Measurements from ENCODE around the gene TUBGCP5.
A peak's percentile ranks its signal among the peaks of the same experiment; 100 is the strongest.
"Not testable (repeated sequence)": the region's sequence is repeated elsewhere in the genome, so short reads cannot be mapped to it uniquely, and the experiment has no call there.

The TUBGCP5 gene

GRCh38 chr15:23039143-23039916 is at the start of gene TUBGCP5:
Gene TUBGCP5, minus strand, starts transcription at chr15:23039569. Its CDS starts 26 bp downstream, at chr15:23039543.
- peak; percentile 95 for DNase-seq (ENCODE audit: low read depth in 2 of 2)

GRCh38 chr15:23083115-23083514 is 43.7 kb upstream of the TUBGCP5 start:
- DNase-seq (ENCODE audit: low read depth in 2 of 2): no peak

GRCh38 chr15:23081996-23082737 is 42.8 kb upstream of the TUBGCP5 start:
- DNase-seq (ENCODE audit: low read depth in 2 of 2): not testable (repeated sequence)

GRCh38 chr15:23081271-23081670 is 41.9 kb upstream of the TUBGCP5 start:
- DNase-seq (ENCODE audit: low read depth in 2 of 2): no peak

GRCh38 chr15:23079766-23080165 is 40.4 kb upstream of the TUBGCP5 start:
- DNase-seq (ENCODE audit: low read depth in 2 of 2): no peak

- no peak for DNase-seq (ENCODE audit: low read depth in 2 of 2)
Observed at GRCh38 chr15:23075927-23076326, 36.6 kb upstream of the TUBGCP5 start.

GRCh38 chr15:23074684-23075083 is 35.3 kb upstream of the TUBGCP5 start:
- DNase-seq (ENCODE audit: low read depth in 2 of 2): no peak

DNA sequence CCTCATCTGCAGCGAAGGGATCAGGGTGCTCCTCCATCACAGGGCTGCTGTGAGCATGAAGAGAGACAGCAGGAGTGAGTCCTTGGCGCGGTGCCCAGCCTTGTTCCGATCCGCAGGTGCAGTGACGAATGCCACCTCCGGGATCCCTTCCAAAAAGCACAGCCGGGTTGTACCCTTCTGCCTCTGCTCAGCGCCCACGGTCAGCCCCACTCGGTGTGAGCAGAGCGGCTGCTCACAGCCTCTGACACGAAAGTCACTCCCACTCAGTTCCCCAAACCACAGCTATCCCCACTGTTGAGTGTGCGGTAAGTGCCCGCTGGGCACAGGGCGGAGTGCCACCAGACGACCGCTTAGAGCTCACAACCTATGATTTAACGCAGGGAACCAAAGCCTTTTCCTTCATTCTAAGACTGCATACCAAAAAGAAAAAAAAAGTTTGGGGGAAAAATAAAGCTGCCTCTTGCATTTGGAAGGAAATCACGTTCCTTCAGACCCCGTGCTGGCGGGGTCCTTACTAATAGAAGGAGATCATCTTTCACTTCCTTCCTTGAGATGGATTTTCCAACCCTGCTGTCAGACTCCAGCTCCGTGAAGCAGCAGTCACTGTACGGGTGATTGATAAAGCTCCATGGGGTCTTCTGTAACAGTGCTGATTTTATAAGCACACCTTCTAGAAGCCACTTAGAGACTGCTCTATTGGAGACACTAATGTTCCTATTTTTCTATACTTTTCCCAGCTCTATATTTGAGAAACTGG is 34.7 kb upstream of the TUBGCP5 start:
- no peak for DNase-seq (ENCODE audit: low read depth in 2 of 2)

GRCh38 chr15:23072633-23073032 is 33.3 kb upstream of the TUBGCP5 start:
- DNase-seq (ENCODE audit: low read depth in 2 of 2): no peak

DNA sequence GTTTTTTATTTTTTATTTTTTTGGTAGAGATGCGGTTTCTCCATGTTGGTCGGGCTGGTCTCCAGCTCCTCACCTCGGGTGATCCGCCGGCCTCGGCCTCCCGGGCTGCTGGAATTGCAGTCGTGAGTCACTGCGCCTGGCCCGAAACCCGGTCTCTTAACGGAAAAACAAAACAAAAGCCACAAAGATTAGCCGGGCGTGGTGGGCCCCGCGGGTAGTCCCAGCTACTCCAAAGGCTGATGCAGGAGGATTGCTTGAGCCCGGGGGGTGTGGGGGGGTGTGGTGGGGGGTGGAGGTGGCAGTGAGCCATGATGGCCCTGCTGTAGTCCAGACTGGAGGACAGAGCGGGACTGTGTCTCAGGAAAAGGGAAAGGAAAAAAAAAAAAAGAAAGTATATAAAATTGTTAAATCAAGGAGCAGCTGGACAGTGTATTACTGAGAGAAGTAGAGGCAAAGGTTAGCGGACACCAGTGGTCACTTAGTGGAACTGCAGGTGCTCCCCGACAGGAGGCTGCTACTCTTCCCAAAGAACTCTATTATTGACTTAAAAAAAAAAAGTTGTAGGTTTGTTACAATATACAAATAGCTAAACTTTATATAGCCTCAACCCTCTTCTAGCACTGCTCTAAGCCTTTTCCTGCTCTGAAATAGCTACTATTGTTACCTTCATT is 30.3 kb upstream of the TUBGCP5 start:
- DNase-seq (ENCODE audit: low read depth in 2 of 2): no peak

- DNase-seq (ENCODE audit: low read depth in 2 of 2): no peak
Observed at GRCh38 chr15:23067416-23067815, 28.0 kb upstream of the TUBGCP5 start.

DNA sequence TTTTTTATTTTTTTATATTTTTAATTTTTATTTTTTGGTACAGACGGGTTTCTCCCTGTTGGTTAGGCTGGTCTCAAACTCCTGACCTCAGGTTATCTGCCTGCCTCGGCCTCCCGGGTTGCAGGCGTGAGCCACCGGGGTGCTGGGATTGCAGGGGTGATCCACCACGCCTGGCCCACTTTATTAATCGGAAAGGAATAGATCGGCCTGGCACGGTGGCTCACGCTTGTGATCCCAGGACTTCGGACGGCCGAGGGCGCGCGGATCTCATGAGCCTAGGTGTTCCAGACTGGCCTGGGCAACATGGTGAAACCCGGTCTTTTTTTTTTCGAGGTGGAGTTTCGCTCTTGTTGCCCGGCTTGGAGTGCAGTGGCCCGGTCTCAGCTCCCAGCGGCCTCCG is 26.5 kb upstream of the TUBGCP5 start:
- no peak for DNase-seq (ENCODE audit: low read depth in 2 of 2)

DNA sequence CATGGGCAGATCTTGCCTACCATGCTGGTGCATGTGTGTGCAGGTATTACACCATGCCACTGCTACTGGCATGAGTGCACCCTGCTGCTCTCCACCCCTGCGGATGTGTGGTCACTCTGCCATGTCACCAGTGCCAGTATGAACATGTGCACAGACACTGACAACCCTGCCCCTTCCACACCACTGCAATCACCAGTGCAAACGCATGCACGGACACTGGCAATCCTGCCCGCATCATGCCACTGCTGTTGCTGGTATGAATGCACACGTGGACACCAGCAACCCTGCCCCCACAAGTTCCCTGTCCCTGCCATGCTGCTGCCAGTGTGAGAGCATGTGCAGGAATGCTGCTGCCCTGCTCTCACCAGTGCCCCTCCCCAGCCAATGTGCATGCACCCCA is 24.8 kb upstream of the TUBGCP5 start:
- DNase-seq (ENCODE audit: low read depth in 2 of 2): no peak

GRCh38 chr15:23057707-23058106 is 18.3 kb upstream of the TUBGCP5 start:
- DNase-seq (ENCODE audit: low read depth in 2 of 2): no peak

DNA sequence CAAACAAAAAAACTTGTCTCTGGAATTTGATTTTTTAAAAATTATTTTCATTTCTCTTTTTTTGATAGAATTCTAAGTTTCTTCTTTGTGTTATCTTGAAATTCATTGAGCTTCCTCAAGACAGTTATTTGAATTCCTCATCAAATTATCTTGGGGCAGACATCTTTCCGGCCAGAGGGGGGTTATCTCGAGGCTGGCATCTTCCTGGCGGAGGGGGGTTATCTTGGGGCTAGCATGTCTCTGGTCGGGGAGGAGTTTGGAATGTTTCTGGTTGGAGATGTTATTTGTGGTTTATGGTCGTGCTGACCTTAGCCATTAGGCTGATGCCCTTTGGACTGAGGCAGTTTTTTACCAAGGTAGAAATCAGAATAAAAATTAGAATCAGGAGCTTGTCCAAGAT is 15.9 kb upstream of the TUBGCP5 start:
- DNase-seq (ENCODE audit: low read depth in 2 of 2): no peak

DNA sequence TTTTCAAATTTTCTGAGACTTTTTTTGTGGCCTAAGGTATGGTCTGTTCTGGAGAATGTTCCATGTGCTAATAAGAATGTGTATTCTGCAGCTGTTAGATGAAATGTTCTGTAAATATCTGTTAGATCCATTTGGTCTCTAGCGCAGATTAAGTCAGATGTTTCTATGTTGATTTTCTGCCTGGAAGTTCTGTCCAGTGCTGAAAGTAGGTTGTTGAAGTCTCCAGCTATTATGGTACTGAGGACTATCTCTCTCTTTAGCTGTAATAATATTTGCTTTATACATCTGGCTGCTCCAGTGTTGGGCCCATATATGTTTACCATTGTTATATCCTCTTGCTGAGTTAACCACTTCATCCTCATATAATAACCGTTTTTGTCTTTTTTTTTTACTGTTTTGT is 13.2 kb upstream of the TUBGCP5 start:
- DNase-seq (ENCODE audit: low read depth in 2 of 2): no peak

- DNase-seq (ENCODE audit: low read depth in 2 of 2): no peak
Observed at GRCh38 chr15:23050708-23051107, 11.3 kb upstream of the TUBGCP5 start.

GRCh38 chr15:23049984-23050628 is 10.7 kb upstream of the TUBGCP5 start:
- DNase-seq (ENCODE audit: low read depth in 2 of 2): no peak

GRCh38 chr15:23048572-23049282 is 9.4 kb upstream of the TUBGCP5 start:
- DNase-seq (ENCODE audit: low read depth in 2 of 2): not testable (repeated sequence)

GRCh38 chr15:23043987-23044386 is 4.6 kb upstream of the TUBGCP5 start:
- DNase-seq (ENCODE audit: low read depth in 2 of 2): not testable (repeated sequence)

GRCh38 chr15:23043535-23043934 is 4.2 kb upstream of the TUBGCP5 start:
- not testable (repeated sequence) for DNase-seq (ENCODE audit: low read depth in 2 of 2)
